ENCODE results near the gene TCF19. TPM values are rescaled to one million over a fixed set of nuclear protein-coding genes. Genes with fewer than 3 reads are reported as not detected.

The TCF19 gene
- total and polyA plus RNA-seq, 2 donors (not counting 3 experiments of a cell fraction or from before 2014, with no cell fraction given) = 13.9 to 31.7 TPM

- no TSS peak for BruUV-seq (replicated peaks)
- Histone ChIP-seq H4K20me1 (replicated peaks; ENCODE audit: control insufficient read depth, extremely low read depth, insufficient read depth, low read length) (no peaks in the 10 kb centered on the region), H3K4me2 (ENCODE audit: insufficient read depth, low read length) (no peak overlapping the region), H3K27me3 (ENCODE audit: control insufficient read depth in 2 of 2, insufficient read depth in 2 of 2, low read length in 2 of 2) (peaks cover 0 to 10% of the 10 kb centered on the region in 2 experiments), H3K4me1 (ENCODE audit: control insufficient read depth, extremely low read depth, insufficient read depth, low read length) (no peaks in the 10 kb centered on the region), H3K9me1 (replicated peaks; ENCODE audit: control insufficient read depth, extremely low read depth, insufficient read depth, low read length) (no peaks in the 10 kb centered on the region), H3K36me3 (ENCODE audit: control insufficient read depth in 2 of 2, extremely low read depth in 1 of 2, insufficient read depth in 2 of 2, low read length in 2 of 2) (no peaks in the 10 kb centered on the region), H3K27ac (ENCODE audit: insufficient read depth, low read depth, low read length) (no peak overlapping the region), H3K4me3 (replicated peaks in 1 of 3; ENCODE audit: insufficient read depth in 1 of 3, low read depth in 1 of 3, low read length in 3 of 3) (no peak overlapping the region), H3K79me2 (ENCODE audit: control insufficient read depth, insufficient read depth, low read length) (no peaks in the 10 kb centered on the region), H3K9ac (replicated peaks; ENCODE audit: extremely low read depth, insufficient read depth, low read length) (no peak overlapping the region), H2AFZ (ENCODE audit: low read depth, low read length) (no peak overlapping the region), H3K9me3 (replicated peaks; ENCODE audit: control insufficient read depth, insufficient read depth, low read length) (no peaks in the 10 kb centered on the region)
- ChIA-PET CTCF (interaction anchor here (1.1 to 1.9 kb wide), 4 partner anchors 18 to 156 kb away, joined by 3 to 8 read pairs (median 4); no protein-coding TSS in a partner anchor), POLR2A (no interaction called here)
- TF ChIP-seq MYC (IDR thresholded peaks at IDR 0.05; ENCODE audit: low read depth, low read length) (no peak), FOS (IDR thresholded peaks at IDR 0.05; ENCODE audit: borderline replicate concordance, insufficient read depth, low read length) (no peak), GATA2 (IDR thresholded peaks at IDR 0.05; ENCODE audit: insufficient read depth, insufficient read length, low read depth, low read length) (no peak), POLR2A (IDR thresholded peaks at IDR 0.05; ENCODE audit: low read depth, low read length) (no peak), POLR2AphosphoS5 (IDR thresholded peaks at IDR 0.05; ENCODE audit: insufficient read depth, low read depth, low read length) (no peak), CTCF (IDR thresholded peaks at IDR 0.05; ENCODE audit: extremely low read depth in 1 of 2, insufficient read depth in 1 of 2, low read depth in 1 of 2, low read length in 2 of 2) (no peak), EZH2 (IDR thresholded peaks at IDR 0.05; ENCODE audit: borderline replicate concordance, low read depth, low read length, severe bottlenecking) (no peak), MAX (IDR thresholded peaks at IDR 0.05; ENCODE audit: insufficient read depth, insufficient read length) (no peak), JUN (IDR thresholded peaks at IDR 0.05; ENCODE audit: borderline replicate concordance, insufficient read depth, insufficient read length, low read depth) (no peak)
- dilution Hi-C loops (cut with MboI; ENCODE audit: extremely low pct_ligation_motif_present, low sequenced_read_pairs) = no loop called here
- intact Hi-C loops (cut with micrococcal nuclease) = no loop called here
- no peak for FAIRE-seq
- no peak for DNase-seq (ENCODE audit: low read depth, low spot score)
Observed at GRCh38 chr6:31210123-31210522, 51.7 kb downstream of the TCF19 start.

Measured in endothelial cell of umbilical vein (primary cell).